Fibroblast of skin of left quadriceps (primary cell): ENCODE results near the gene OST4.

Experiments
- DNase-seq, 2 experiments: peaks; one replicate each; pipeline ENCODE4 v3.0.0-alpha.2; 2013; ENCODE audit warnings: low read depth in 2 of 2

OST4 gene

GRCh38 chr2:27093430-27094352, 22.2 kb upstream of the OST4 start:
- no peak for DNase-seq

GRCh38 chr2:27092696-27093429, 21.4 kb upstream of the OST4 start:
- no peak for DNase-seq

- no peak for DNase-seq
Measured at GRCh38 chr2:27091746-27092695, 20.6 kb upstream of the OST4 start.

GRCh38 chr2:27089111-27089954, 17.9 kb upstream of the OST4 start:
- no peak for DNase-seq

GRCh38 chr2:27088634-27089033, 17.2 kb upstream of the OST4 start:
- no peak for DNase-seq

- DNase-seq = no peak
Measured at GRCh38 chr2:27087823-27088410, 16.5 kb upstream of the OST4 start.

GRCh38 chr2:27086724-27087593, 15.5 kb upstream of the OST4 start, which contains the start of gene KHK:
Gene KHK (plus strand): TSS chr2:27086772. CDS start chr2:27087260, 488 bp downstream.
- no peak for DNase-seq

- peak; percentile 80 to 82 for DNase-seq
Measured at GRCh38 chr2:27086090-27086723, 14.8 kb upstream of the OST4 start.

- no peak for DNase-seq
Measured at GRCh38 chr2:27085673-27086089, 14.2 kb upstream of the OST4 start.

GRCh38 chr2:27085062-27085672, 13.7 kb upstream of the OST4 start:
- no peak for DNase-seq

GRCh38 chr2:27084297-27085061, 13.0 kb upstream of the OST4 start:
- no peak for DNase-seq

GRCh38 chr2:27083410-27084296, 12.2 kb upstream of the OST4 start:
- no peak for DNase-seq

- no peak for DNase-seq
Measured at GRCh38 chr2:27082773-27083409, 11.4 kb upstream of the OST4 start.

- no peak for DNase-seq
Measured at GRCh38 chr2:27081984-27082772, 10.7 kb upstream of the OST4 start.

- no peak for DNase-seq
Measured at GRCh38 chr2:27080603-27080936, 9.1 kb upstream of the OST4 start.

- no peak for DNase-seq
Measured at GRCh38 chr2:27080140-27080469, 8.7 kb upstream of the OST4 start.
